HG03457 (cell line): ENCODE measurements around the gene PERP.
"Not testable (repeated sequence)": the region's sequence is repeated elsewhere in the genome, so short reads cannot be mapped to it uniquely, and the experiment has no call there.

Experiments used
- ATAC-seq: cut with Tn5 transposase; IDR thresholded peaks from one replicate; pipeline ENCODE4 v1.9.1; 2021; ENCODE audit warnings: moderate number of reproducible peaks; ENCODE audit not compliant: unreplicated experiment

PERP gene

DNA sequence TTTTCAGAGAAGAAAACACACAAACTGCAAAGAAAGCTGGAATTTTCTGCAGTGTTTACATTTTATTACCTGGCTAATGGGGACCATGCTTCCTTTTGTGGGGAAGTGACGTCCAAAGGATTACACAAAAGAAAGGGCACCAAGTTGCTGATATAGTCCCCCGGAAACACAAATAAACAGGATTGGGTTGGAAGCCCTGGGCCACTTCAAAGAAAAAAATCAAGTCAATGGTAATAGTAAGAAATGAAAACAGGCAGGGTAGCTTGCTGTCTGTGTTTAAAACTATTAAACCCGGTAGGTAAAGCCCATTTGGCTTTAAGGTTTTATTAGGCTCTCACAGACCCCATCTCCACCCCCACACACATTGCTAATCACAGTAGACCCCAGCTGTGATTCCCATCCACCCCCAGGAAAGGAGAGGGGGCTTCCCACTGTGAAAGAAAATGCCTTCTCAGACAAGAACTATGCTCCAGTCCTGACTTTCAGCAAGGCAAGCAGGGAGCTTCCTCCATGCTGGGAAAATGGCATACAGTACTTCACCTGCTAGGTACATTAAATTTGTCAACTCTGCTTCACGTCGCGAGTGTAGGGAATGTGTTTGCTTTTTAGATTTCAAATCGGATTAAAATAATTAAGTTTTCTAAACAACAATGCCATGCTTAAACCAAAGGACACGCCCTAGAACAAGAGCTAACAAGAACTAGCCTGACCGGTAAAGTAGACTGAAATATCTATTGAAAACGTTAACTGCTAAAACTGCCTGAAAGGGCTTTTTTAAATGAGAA is 1.1 kb downstream of the PERP start:
- ATAC-seq: no peak

DNA sequence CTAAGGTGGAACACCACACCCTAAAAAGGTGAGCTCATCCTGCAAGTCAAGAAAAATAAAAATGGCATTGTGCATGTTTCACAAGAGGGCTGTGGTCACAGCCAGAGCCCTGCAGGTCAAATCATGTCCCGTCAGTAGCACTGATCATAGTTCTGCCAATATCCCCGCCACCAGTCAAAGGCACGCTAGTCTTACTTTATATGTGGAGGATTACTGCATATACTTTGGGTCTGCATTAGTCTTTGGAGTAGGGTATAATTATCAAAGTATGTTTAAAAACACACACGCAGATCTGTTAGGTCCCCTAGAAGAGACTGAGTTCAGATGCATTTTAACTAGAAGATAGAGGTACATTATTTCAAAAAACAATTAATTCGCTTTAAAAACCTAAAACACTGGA is 1.8 kb downstream of the PERP start:
- no peak for ATAC-seq

GRCh38 chr6:138104618-138105213 is 2.5 kb downstream of the PERP start:
- no peak for ATAC-seq

- no peak for ATAC-seq
Observed at GRCh38 chr6:138103871-138104270, 3.3 kb downstream of the PERP start.

DNA sequence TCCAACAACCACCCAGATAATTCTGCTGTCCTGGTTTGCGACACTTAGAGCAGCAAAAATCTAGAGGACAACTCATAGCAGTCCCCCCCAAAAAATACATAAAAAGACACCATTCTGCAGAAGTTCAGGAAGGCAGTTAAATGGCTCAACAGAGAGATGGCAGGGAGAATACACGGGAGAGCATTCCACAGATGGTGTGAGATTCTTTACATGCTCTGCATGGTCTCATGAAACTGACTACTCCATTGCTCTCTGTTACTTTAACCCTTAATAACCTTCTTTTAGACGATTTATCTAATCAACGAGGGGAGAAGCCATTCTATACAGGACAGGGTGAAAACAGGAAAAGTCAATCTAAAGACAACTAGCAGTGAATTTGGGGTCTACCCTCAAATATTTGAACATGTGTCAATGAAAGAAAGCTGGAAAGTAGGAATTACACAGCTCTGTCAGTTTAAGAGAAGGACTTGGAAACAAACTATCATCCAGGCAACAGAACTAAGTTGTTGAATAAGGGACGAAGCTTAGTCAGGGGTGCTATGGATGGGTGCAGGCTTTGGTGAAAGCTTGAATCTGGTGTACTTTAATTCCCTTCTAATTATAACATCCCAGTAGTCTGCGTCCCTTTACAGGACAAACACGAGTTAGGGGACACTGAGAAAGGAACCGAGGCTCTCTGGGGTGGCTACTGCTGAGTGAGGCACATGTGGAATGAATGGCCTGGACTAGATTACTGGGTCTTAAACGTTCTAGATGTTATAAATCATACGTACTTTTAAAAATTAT is 5.1 kb downstream of the PERP start:
- ATAC-seq: no peak

- ATAC-seq: no peak
Observed at GRCh38 chr6:138099832-138100231, 7.4 kb downstream of the PERP start.

GRCh38 chr6:138098306-138098705 is 8.9 kb downstream of the PERP start:
- ATAC-seq: no peak

DNA sequence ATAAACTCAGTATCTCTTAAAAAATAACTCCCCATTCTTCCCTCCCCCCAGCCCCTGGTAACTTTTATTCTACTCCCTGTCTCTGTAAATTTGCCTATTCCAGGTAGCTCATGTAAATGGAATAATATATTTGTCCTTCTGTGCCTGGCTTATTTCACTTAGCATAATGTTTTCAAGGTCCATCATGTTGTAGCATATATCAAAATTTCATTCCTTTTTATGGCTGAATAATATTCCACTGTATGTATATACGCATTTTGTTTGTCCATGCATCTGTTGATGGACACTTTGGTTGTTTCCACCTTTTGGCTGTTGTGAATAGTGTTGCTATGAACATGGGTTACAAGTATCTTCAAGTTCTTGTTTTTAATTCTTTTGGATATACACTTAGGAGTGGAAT is 13.0 kb downstream of the PERP start:
- ATAC-seq: no peak

DNA sequence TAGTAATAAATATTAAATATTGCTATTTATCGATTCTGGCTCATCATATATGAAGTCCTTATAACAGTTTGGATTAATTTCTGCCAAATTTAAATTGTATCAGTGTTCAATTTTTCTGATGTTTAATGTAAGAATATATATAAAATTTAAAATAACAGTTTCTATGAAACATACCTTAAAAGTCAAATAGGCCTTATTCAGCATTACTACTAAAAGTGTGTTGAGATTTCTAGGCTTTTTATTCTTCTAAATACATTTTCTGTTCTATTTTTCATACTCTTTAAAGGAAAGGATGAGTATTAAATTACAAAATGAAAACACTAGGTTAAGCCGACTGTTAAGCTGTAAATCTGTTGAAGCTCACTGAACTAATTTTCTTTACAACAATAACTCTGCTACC is 13.6 kb downstream of the PERP start:
- no peak for ATAC-seq

DNA sequence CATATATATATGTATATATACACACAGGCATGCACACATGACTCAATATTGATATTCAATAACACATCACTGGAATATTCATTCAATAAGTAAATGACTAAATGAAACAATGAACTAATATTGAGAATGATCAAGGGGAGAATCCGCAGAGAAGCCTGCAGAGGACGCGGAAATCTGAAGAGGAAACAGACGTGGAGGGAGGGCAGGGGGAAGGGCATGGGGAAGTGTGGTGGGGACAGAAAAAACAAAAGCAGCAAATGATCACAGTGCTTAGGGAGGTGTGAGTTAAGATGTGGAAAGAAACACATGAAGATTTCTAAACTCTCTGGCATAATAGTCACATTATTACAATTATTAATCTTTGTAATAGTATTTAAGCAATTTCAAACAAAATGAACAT is 14.5 kb downstream of the PERP start:
- no peak for ATAC-seq

GRCh38 chr6:138089325-138089724 is 17.9 kb downstream of the PERP start:
- no peak for ATAC-seq

- ATAC-seq: no peak
Observed at GRCh38 chr6:138088326-138088762, 18.9 kb downstream of the PERP start.

- ATAC-seq: no peak
Observed at GRCh38 chr6:138087593-138088325, 19.5 kb downstream of the PERP start.

- no peak for ATAC-seq
Observed at GRCh38 chr6:138086573-138087196, 20.5 kb downstream of the PERP start.

GRCh38 chr6:138085839-138086222 is 21.4 kb downstream of the PERP start:
- no peak for ATAC-seq

- ATAC-seq: no peak
Observed at GRCh38 chr6:138084904-138085838, 22.0 kb downstream of the PERP start.

DNA sequence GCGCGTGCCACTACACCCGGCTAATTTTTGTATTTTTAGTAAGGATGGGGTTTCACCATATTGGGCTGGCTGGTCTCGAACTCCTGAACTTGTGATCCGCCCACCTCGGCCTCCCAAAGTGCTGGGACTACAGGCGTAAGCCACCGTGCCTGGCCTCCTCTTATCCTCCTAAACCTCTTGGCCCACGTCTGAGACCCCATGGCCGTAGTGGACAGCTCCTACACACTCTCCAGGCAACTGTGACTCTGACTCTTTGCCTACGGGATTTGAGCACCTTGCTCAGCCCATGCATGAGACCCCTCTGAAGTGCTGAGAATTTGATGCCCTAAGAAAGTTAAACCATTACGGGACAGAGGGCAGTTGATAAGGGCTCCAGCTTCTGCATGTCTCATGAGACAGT is 25.0 kb downstream of the PERP start:
- ATAC-seq: no peak

DNA sequence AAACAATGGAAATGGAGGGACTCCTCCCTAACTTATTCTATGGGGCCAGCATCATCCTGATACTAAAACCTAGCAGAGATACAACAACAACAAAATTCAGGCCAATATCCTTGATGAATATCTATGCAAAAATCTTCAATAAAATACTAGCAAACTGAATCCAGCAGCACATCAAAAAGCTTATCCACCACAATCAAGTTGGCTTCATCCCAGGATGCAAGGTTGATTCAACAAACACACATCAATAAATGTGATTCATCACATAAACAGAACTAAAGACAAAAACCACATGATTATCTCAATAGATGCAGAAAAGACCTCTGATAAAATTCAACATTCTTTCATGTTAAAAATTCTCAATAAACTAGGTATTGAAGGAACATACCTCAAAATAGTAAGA is 27.7 kb downstream of the PERP start:
- ATAC-seq: not testable (repeated sequence)

DNA sequence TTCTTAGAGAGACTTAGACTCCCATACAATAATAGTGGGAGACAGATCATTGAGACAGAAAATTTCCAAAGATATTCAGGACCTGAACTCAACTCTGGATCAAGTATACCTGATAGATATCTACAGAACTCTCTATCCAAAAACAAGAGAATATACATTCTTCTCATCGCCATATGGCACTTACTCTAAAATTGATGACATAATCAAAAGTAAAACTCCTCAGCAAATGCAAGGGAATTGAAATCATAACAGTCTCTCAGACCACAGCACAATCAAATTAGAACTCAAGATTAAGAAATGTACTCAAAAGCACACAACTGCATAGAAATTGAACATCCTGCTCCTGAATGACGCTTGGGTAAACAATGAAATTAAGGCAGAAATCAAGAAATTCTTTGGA is 28.7 kb downstream of the PERP start:
- ATAC-seq: no peak

GRCh38 chr6:138073264-138073663 is 34.0 kb downstream of the PERP start:
- no peak for ATAC-seq
